Body of pancreas (tissue), 4 donors: Measurements from ENCODE around the gene CEP112.

Experiments used
- POLR2A ChIP-seq, 3 donors: fragments of 450-650 bp; IDR thresholded peaks; one replicate each; pipeline ENCODE4 v1.6.1; 2016; ENCODE audit warnings: antibody characterized with exemption in 3 of 3, mild to moderate bottlenecking in 2 of 3
- TF ChIP-seq, protein P1 (sequence below), 7 experiments: fragments of 450-650 bp in 4 of 7; fragments of 200-600 bp in 3 of 7; sonication (generic) in 3 of 7; IDR thresholded peaks; one replicate each; pipeline ENCODE4 v1.5.1; 2016 to 2019; ENCODE audit warnings: antibody characterized with exemption in 7 of 7

DNA sequence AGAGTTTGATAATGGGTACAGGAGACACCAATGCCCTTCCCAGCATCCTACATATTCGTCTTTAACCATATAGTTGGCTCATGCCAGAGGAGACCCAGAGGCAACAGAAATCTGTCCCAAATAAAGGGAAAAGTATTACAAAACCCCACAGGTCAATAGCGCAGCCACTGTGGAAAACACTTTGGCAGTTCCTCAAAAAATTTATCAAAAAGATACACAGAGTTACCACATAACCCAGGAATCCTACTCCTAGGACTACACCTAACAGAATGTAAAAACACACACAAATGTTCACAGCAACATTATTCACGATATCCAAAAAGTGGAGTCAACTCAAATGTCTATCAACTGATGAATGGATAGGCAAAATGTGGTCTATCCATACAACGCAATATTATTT is 135.8 kb downstream of the CEP112 start:
- TF ChIP-seq, protein P1, sequence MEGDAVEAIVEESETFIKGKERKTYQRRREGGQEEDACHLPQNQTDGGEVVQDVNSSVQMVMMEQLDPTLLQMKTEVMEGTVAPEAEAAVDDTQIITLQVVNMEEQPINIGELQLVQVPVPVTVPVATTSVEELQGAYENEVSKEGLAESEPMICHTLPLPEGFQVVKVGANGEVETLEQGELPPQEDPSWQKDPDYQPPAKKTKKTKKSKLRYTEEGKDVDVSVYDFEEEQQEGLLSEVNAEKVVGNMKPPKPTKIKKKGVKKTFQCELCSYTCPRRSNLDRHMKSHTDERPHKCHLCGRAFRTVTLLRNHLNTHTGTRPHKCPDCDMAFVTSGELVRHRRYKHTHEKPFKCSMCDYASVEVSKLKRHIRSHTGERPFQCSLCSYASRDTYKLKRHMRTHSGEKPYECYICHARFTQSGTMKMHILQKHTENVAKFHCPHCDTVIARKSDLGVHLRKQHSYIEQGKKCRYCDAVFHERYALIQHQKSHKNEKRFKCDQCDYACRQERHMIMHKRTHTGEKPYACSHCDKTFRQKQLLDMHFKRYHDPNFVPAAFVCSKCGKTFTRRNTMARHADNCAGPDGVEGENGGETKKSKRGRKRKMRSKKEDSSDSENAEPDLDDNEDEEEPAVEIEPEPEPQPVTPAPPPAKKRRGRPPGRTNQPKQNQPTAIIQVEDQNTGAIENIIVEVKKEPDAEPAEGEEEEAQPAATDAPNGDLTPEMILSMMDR (IDR thresholded peaks at IDR 0.05), result no peak
- TF ChIP-seq POLR2A (IDR thresholded peaks at IDR 0.05), result no peak
